WTC11 (cell line): ENCODE measurements around the gene MXRA8.

ENCODE experiments used
- ATF3 ChIP-seq: sonication (generic); formaldehyde crosslinking; conservative IDR thresholded peaks from 2 replicates; pipeline ENCODE4 v1.8.1; 2022; ENCODE audit warnings: mild to moderate bottlenecking, missing genetic modification reagents
- CTCF ChIP-seq: fragments of 200-600 bp; IDR thresholded peaks from 2 replicates; pipeline ENCODE4 v1.8.0; 2022; ENCODE audit warnings: antibody characterized with exemption
- KAT7 ChIP-seq: sonication (generic); formaldehyde crosslinking; IDR thresholded peaks from 2 replicates; pipeline ENCODE4 v1.8.1; 2023; ENCODE audit warnings: missing genetic modification reagents, mild to moderate bottlenecking, borderline replicate concordance
- ZNF317 ChIP-seq: sonication (generic); formaldehyde crosslinking; IDR thresholded peaks from 2 replicates; pipeline ENCODE4 v1.8.1; 2023; ENCODE audit warnings: low read depth, mild to moderate bottlenecking, moderate library complexity, missing genetic modification reagents, borderline replicate concordance
- ZNF425 ChIP-seq: fragments of 250-450 bp; sonication (Bioruptor Pico); conservative IDR thresholded peaks from 2 replicates; pipeline ENCODE4 v1.9.0; 2021; ENCODE audit warnings: mild to moderate bottlenecking

GRCh38 chr1:1332031-1332755 lies 26.2 kb downstream of the MXRA8 start:
- TF ChIP-seq CTCF, result no peak
- no peak for TF ChIP-seq ZNF425 (CRISPR knock-in tag)
- TF ChIP-seq ZNF317 (CRISPR knock-in tag), result no peak
- TF ChIP-seq KAT7 (CRISPR knock-in tag), result no peak
- no peak for TF ChIP-seq ATF3 (CRISPR knock-in tag)
